ENCODE data around the gene PRKCD.
A peak's percentile ranks its signal among the peaks of the same experiment; 100 is the strongest.

PRKCD gene

GRCh38 chr3:53161820-53162671 lies 1.0 kb downstream of the PRKCD start:
- H3K27me3 ChIP-seq (ENCODE audit: control insufficient read depth, insufficient read depth, low read length), result no peaks in the 10 kb centered on the region
- peaks cover 73% of the 10 kb centered on the region for H3K4me1 ChIP-seq (ENCODE audit: control insufficient read depth, insufficient read depth, low read length)
- peak overlapping the region; percentile 95 for H3K4me3 ChIP-seq (ENCODE audit: low read length)
- H3K36me3 ChIP-seq (ENCODE audit: control insufficient read depth, insufficient read depth, low read length), result peaks cover 3% of the 10 kb centered on the region
- H3K9me3 ChIP-seq (ENCODE audit: control insufficient read depth, low read length), result no peaks in the 10 kb centered on the region
- peak overlapping the region; percentile 82 for H3K9ac ChIP-seq (ENCODE audit: low read length)

- H3K4me3 ChIP-seq (ENCODE audit: low read length), result peak overlapping the region; percentile 95
- peaks cover 73% of the 10 kb centered on the region for H3K4me1 ChIP-seq (ENCODE audit: control insufficient read depth, insufficient read depth, low read length)
- H3K36me3 ChIP-seq (ENCODE audit: control insufficient read depth, insufficient read depth, low read length), result peaks cover 3% of the 10 kb centered on the region
- no peaks in the 10 kb centered on the region for H3K9me3 ChIP-seq (ENCODE audit: control insufficient read depth, low read length)
- H3K27me3 ChIP-seq (ENCODE audit: control insufficient read depth, insufficient read depth, low read length), result no peaks in the 10 kb centered on the region
- peak overlapping the region; percentile 74 for H3K9ac ChIP-seq (ENCODE audit: low read length)
Observed at GRCh38 chr3:53162672-53163443, 1.8 kb downstream of the PRKCD start.

GRCh38 chr3:53163444-53164387 lies 2.7 kb downstream of the PRKCD start:
- H3K4me1 ChIP-seq (ENCODE audit: control insufficient read depth, insufficient read depth, low read length), result peaks cover 73% of the 10 kb centered on the region
- H3K27me3 ChIP-seq (ENCODE audit: control insufficient read depth, insufficient read depth, low read length), result no peaks in the 10 kb centered on the region
- H3K9me3 ChIP-seq (ENCODE audit: control insufficient read depth, low read length), result no peaks in the 10 kb centered on the region
- H3K36me3 ChIP-seq (ENCODE audit: control insufficient read depth, insufficient read depth, low read length), result peaks cover 3% of the 10 kb centered on the region
- peak overlapping the region; percentile 74 for H3K9ac ChIP-seq (ENCODE audit: low read length)
- peak overlapping the region; percentile 95 for H3K4me3 ChIP-seq (ENCODE audit: low read length)

- peaks cover 73% of the 10 kb centered on the region for H3K4me1 ChIP-seq (ENCODE audit: control insufficient read depth, insufficient read depth, low read length)
- H3K9me3 ChIP-seq (ENCODE audit: control insufficient read depth, low read length), result no peaks in the 10 kb centered on the region
- no peak overlapping the region for H3K4me3 ChIP-seq (ENCODE audit: low read length)
- no peak overlapping the region for H3K9ac ChIP-seq (ENCODE audit: low read length)
- H3K27me3 ChIP-seq (ENCODE audit: control insufficient read depth, insufficient read depth, low read length), result no peaks in the 10 kb centered on the region
- peaks cover 7% of the 10 kb centered on the region for H3K36me3 ChIP-seq (ENCODE audit: control insufficient read depth, insufficient read depth, low read length)
Observed at GRCh38 chr3:53164911-53165310, 3.9 kb downstream of the PRKCD start.

DNA sequence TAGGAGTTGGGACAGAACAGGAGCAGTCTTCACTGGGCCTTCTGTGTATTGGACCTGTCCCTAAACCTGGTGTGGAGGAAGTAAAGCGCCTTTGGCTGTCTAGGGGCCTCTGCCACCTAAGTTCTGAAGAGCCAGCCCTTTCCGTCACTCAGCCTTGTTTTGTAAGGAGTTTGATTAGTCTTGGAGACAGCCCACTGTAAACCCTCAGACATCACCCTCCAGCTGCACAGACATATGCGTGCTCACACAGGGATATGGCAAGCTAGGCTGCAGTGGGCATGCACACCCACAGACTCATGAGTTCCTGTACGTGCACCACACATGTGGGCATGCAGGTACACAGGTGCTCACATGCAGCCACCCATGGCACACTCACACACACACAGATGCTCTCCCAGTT lies 5.2 kb downstream of the PRKCD start:
- no peak overlapping the region for H3K4me3 ChIP-seq (ENCODE audit: low read length)
- peaks cover 79% of the 10 kb centered on the region for H3K4me1 ChIP-seq (ENCODE audit: control insufficient read depth, insufficient read depth, low read length)
- peaks cover 8% of the 10 kb centered on the region for H3K36me3 ChIP-seq (ENCODE audit: control insufficient read depth, insufficient read depth, low read length)
- H3K27me3 ChIP-seq (ENCODE audit: control insufficient read depth, insufficient read depth, low read length), result no peaks in the 10 kb centered on the region
- H3K9ac ChIP-seq (ENCODE audit: low read length), result no peak overlapping the region
- no peaks in the 10 kb centered on the region for H3K9me3 ChIP-seq (ENCODE audit: control insufficient read depth, low read length)

DNA sequence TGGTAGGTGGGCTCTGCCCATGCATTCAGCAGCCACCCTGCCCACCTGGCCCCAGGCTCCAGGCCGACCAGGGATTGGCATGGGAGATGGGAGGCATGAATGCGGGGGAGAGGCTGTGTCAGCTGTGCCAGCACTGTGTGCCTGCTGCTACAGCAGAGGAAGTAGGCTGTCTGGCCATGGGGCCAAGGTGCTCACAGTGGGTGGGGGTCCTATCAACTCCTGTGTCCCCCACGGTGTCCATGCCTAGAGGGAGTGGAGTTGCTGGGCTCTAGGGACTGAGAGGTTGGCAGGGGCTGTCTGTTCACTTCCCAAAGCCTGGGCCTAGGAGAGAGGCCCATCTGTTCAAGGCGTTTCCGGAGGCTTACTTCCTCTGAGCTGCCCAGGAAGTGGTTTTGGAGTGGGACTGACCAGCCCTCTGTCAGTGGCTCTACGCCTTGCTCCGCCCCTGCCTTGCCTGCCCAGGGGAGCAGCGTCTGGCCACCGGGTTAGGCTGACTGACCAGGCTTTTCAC lies 5.8 kb downstream of the PRKCD start:
- Histone ChIP-seq H3K9me3 (ENCODE audit: control insufficient read depth, low read length) (no peaks in the 10 kb centered on the region), H3K4me1 (ENCODE audit: control insufficient read depth, insufficient read depth, low read length) (peaks cover 86% of the 10 kb centered on the region), H3K4me3 (ENCODE audit: low read length) (no peak overlapping the region), H3K9ac (ENCODE audit: low read length) (peak overlapping the region; percentile 20), H3K27me3 (ENCODE audit: control insufficient read depth, insufficient read depth, low read length) (no peaks in the 10 kb centered on the region), H3K36me3 (ENCODE audit: control insufficient read depth, insufficient read depth, low read length) (peaks cover 8% of the 10 kb centered on the region)

GRCh38 chr3:53167418-53168174 lies 6.6 kb downstream of the PRKCD start:
- H3K4me1 ChIP-seq (ENCODE audit: control insufficient read depth, insufficient read depth, low read length), result peaks cover 92% of the 10 kb centered on the region
- no peak overlapping the region for H3K4me3 ChIP-seq (ENCODE audit: low read length)

GRCh38 chr3:53168175-53168923 lies 7.3 kb downstream of the PRKCD start:
- H3K4me3 ChIP-seq (ENCODE audit: low read length), result no peak overlapping the region
- peaks cover 87% of the 10 kb centered on the region for H3K4me1 ChIP-seq (ENCODE audit: control insufficient read depth, insufficient read depth, low read length)
- H3K27me3 ChIP-seq (ENCODE audit: control insufficient read depth, insufficient read depth, low read length), result no peaks in the 10 kb centered on the region
- H3K9ac ChIP-seq (ENCODE audit: low read length), result no peak overlapping the region
- no peaks in the 10 kb centered on the region for H3K9me3 ChIP-seq (ENCODE audit: control insufficient read depth, low read length)
- peaks cover 5% of the 10 kb centered on the region for H3K36me3 ChIP-seq (ENCODE audit: control insufficient read depth, insufficient read depth, low read length)

More at GRCh38 chr3:53167418-53168174, 6.6 kb downstream of the PRKCD start:
- Histone ChIP-seq H3K27me3 (ENCODE audit: control insufficient read depth, insufficient read depth, low read length) (no peaks in the 10 kb centered on the region), H3K9ac (ENCODE audit: low read length) (no peak overlapping the region), H3K9me3 (ENCODE audit: control insufficient read depth, low read length) (no peaks in the 10 kb centered on the region), H3K36me3 (ENCODE audit: control insufficient read depth, insufficient read depth, low read length) (peaks cover 5% of the 10 kb centered on the region)

DNA sequence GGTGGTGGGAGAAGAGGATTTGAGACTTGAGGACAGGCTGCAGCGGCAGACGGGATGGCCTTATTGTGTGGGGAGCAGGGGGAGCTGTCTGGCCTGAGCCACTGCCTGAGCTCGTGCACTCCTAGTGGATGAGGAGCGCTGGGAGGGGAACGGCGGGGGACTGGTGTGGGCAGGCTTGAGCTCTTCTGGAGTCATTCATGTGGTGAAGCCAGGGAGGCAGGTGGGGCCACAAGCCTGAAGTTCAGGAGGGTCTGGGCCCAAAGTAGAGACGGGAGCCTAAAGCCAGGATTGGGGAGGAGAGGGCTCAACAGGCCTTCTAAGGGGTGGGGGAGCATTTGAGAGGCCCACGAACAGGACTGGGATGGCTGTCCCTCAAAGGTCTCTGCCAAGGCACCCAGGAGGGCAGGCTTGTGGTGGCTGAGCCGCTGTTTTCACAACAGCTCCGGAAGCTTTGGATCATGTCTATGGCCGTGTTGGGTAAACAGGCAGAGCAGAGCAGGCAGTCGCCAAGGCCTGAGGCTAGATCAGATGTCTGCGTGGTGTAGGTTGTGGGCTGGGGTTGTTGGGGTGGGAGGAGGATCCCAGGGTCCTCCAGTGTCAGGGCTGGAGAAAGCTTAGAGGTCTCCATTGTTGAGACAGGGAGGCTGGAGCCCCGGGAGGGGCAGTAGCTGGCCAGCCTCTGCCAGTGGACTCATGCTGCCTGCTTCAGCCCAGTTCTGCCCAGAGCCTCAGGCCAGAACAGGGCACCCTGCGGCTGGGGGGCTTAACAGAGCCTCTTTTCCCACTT lies 8.2 kb downstream of the PRKCD start:
- no peaks in the 10 kb centered on the region for H3K27me3 ChIP-seq (ENCODE audit: control insufficient read depth, insufficient read depth, low read length)
- no peak overlapping the region for H3K4me3 ChIP-seq (ENCODE audit: low read length)
- peaks cover 81% of the 10 kb centered on the region for H3K4me1 ChIP-seq (ENCODE audit: control insufficient read depth, insufficient read depth, low read length)
- no peaks in the 10 kb centered on the region for H3K9me3 ChIP-seq (ENCODE audit: control insufficient read depth, low read length)
- H3K36me3 ChIP-seq (ENCODE audit: control insufficient read depth, insufficient read depth, low read length), result peaks cover 5% of the 10 kb centered on the region
- peak overlapping the region; percentile 53 for H3K9ac ChIP-seq (ENCODE audit: low read length)

- peaks cover 8% of the 10 kb centered on the region for H3K36me3 ChIP-seq (ENCODE audit: control insufficient read depth, insufficient read depth, low read length)
- no peaks in the 10 kb centered on the region for H3K27me3 ChIP-seq (ENCODE audit: control insufficient read depth, insufficient read depth, low read length)
- H3K9me3 ChIP-seq (ENCODE audit: control insufficient read depth, low read length), result no peaks in the 10 kb centered on the region
- H3K9ac ChIP-seq (ENCODE audit: low read length), result peak overlapping the region; percentile 53
- no peak overlapping the region for H3K4me3 ChIP-seq (ENCODE audit: low read length)
- H3K4me1 ChIP-seq (ENCODE audit: control insufficient read depth, insufficient read depth, low read length), result peaks cover 76% of the 10 kb centered on the region
Observed at GRCh38 chr3:53169832-53170324, 8.9 kb downstream of the PRKCD start.

Data from mucosa of stomach (tissue), 1 donor.